HG03469 (cell line): Measurements from ENCODE around the gene RPS23.

ENCODE experiments used
- ATAC-seq: cut with Tn5 transposase; IDR thresholded peaks from one replicate; pipeline ENCODE4 v1.9.1; 2021; ENCODE audit warnings: mild to moderate bottlenecking, moderate library complexity, moderate number of reproducible peaks; ENCODE audit not compliant: unreplicated experiment

The RPS23 gene

GRCh38 chr5:82246960-82247574 is 31.1 kb downstream of the RPS23 start:
- no peak for ATAC-seq

GRCh38 chr5:82244854-82245635 is 33.1 kb downstream of the RPS23 start:
- ATAC-seq: no peak

GRCh38 chr5:82244151-82244550 is 34.0 kb downstream of the RPS23 start:
- no peak for ATAC-seq

- ATAC-seq: no peak
Measured at GRCh38 chr5:82234885-82235284, 43.3 kb downstream of the RPS23 start.

DNA sequence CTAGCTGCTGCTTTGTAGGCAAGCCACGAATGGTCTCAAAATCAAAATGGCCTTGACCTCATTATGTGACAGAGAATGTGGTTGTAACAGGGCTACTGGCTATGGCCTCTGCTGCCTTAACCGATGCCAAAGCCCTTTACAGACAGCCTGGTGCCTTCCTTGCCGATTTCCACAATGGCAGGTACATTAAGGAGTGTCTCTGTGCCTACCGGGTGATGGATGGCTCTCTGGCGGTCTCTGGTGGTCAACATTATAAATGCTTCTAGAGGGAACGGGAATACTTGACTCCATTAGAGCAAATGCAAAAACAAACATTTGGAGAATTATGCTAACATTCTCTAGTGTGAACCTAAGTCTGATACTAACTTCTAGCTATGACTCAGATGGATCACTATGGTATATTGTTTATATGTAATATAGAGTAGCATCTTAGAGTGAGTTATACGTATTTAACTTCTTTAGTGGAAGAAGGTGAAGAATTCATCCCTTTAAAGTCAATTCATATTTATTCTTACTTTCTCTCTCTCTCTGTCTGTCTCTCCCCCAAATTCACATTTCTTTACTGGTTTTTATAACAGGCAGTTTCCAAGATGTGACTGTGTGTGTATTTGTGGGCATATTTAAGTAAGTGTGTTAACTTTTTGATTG is 52.5 kb downstream of the RPS23 start:
- peak; percentile 58 for ATAC-seq
